Large intestine (tissue), 3 donors: ENCODE results near the gene DEK. TPM values are rescaled to one million over a fixed set of nuclear protein-coding genes. Genes with fewer than 3 reads are reported as not detected.

ENCODE experiments used
- DNase-seq, 2 donors: peaks; one replicate each; pipeline versions ENCODE4 v3.0.0 to v3.0.0-alpha.2; 2013
- H3K27ac ChIP-seq: one replicate; pipeline ENCODE4 v1.5.1; 2013; ENCODE audit warnings: low read length
- H3K27me3 ChIP-seq: 2 replicates; pipeline ENCODE4 v1.6.1; 2013; ENCODE audit warnings: low read length; ENCODE audit not compliant: control insufficient read depth, insufficient read depth
- H3K36me3 ChIP-seq: 2 replicates; pipeline ENCODE4 v1.6.1; 2013; ENCODE audit warnings: low read length; ENCODE audit not compliant: control insufficient read depth, insufficient read depth
- H3K4me1 ChIP-seq: one replicate; pipeline ENCODE4 v1.6.1; 2013; ENCODE audit warnings: low read length; ENCODE audit not compliant: control insufficient read depth, insufficient read depth
- H3K4me3 ChIP-seq: one replicate; pipeline ENCODE4 v1.5.1; 2013; ENCODE audit warnings: low read length
- H3K9me3 ChIP-seq: one replicate; pipeline ENCODE4 v1.6.1; 2013; ENCODE audit warnings: mild to moderate bottlenecking, low read depth, low read length, moderate library complexity; ENCODE audit not compliant: control insufficient read depth
- WGBS: methylation state at CpG from one replicate; pipeline ENCODE4 v1.1.5; 2013; ENCODE audit warnings: low lambda C conversion rate; ENCODE audit not compliant: insufficient coverage; 5-methylcytosine and 5-hydroxymethylcytosine counted together
- polyA plus RNA-seq: library from polyadenylated mRNA; unstranded; fragments of 120-200 nt; gene quantifications from one replicate; pipeline ENCODE4 v1.2.1, GENCODE V29; 2013

The DEK gene
- polyA plus RNA-seq, 1 donor: 108 TPM

DNA sequence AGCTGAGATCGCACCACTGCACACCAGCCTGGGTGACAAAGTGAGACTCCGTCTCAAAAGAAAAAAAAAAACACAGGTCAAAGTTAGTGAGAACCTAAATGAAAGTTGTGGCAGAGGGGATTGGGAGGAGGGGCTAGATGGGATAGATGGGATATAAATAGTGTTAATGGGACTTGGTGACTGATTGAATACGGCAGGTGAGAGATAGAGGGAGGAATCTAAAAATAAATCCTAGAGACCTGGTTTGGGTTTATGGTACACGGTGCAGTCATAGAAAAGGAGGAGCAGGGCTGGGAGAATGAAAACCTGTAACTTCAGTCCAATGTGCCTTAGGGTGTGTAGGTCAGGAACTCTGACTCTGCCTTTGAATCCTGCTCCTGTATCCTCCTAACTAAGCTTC, 25.0 kb upstream of the DEK start:
- Histone ChIP-seq H3K36me3 (no peaks in the 10 kb centered on the region), H3K9me3 (no peaks in the 10 kb centered on the region), H3K4me1 (peaks cover 3% of the 10 kb centered on the region), H3K27ac (no peak overlapping the region), H3K4me3 (no peak overlapping the region), H3K27me3 (no peaks in the 10 kb centered on the region)
- 50% methylated on average over 2 of the region's 4 CpGs for WGBS
- DNase-seq: no peak

DNA sequence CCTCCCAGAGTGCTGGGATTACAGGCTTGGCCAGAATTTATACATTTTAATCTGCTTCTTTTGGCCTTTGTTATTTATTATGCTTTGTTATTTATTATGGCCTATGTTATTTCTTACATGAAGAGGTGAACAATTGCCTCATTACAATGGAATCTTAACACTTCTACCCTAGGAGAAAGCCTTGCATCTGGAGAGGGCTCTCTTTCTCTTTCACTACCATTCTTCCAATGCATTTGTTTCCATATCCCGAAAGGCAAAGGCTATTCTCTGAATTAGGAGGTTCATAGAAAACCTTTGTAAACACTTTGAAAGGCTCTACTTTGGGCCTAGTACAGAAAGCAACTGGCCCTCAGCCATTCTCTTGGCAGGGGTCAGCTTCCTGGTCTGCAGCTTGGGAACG, 19.9 kb upstream of the DEK start:
- H3K4me3 ChIP-seq: no peak overlapping the region
- H3K27me3 ChIP-seq: peaks cover 9% of the 10 kb centered on the region
- no peaks in the 10 kb centered on the region for H3K36me3 ChIP-seq
- H3K4me1 ChIP-seq: no peaks in the 10 kb centered on the region
- no CpG with 5 or more reads among the region's 2 CpGs for WGBS
- DNase-seq: no peak
- no peak overlapping the region for H3K27ac ChIP-seq
- H3K9me3 ChIP-seq: no peaks in the 10 kb centered on the region

DNA sequence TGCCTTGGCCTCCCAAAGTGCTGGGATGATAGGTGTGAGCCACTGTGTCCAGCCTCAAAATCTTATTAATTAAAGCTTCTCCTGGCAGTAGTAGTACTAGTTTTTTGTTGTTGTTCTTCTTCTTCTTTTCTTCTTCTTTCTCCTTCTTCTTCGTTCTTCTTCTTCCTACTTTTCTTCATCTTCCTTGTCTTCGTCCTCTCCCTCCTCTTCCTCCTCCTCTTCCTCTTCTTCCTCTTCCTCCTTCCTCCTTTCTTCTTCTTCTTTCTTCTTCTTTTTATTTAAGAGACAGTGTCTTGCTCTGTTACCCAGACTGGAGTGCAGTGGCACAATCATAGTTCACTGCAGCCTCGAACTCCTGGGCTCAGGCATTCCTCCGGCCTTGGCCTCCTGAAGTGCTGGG, 17.2 kb upstream of the DEK start:
- no peaks in the 10 kb centered on the region for H3K9me3 ChIP-seq
- H3K27me3 ChIP-seq: peaks cover 32% of the 10 kb centered on the region
- WGBS: 95% methylated on average over 1 of the region's 4 CpGs
- H3K27ac ChIP-seq: no peak overlapping the region
- no peaks in the 10 kb centered on the region for H3K4me1 ChIP-seq
- H3K36me3 ChIP-seq: no peaks in the 10 kb centered on the region
- DNase-seq: no peak
- H3K4me3 ChIP-seq: no peak overlapping the region

- Histone ChIP-seq H3K27me3 (peaks cover 46% of the 10 kb centered on the region), H3K27ac (no peak overlapping the region), H3K4me1 (no peaks in the 10 kb centered on the region), H3K36me3 (no peaks in the 10 kb centered on the region), H3K9me3 (no peaks in the 10 kb centered on the region), H3K4me3 (no peak overlapping the region)
- WGBS: 50% methylated on average over 1 of the region's 6 CpGs
- no peak for DNase-seq
Measured at GRCh38 chr6:18280084-18280483, 15.8 kb upstream of the DEK start.

GRCh38 chr6:18279422-18279821, 15.1 kb upstream of the DEK start:
- H3K27me3 ChIP-seq: peaks cover 46% of the 10 kb centered on the region
- H3K36me3 ChIP-seq: no peaks in the 10 kb centered on the region
- no peaks in the 10 kb centered on the region for H3K9me3 ChIP-seq
- H3K4me3 ChIP-seq: no peak overlapping the region
- DNase-seq: no peak
- H3K27ac ChIP-seq: no peak overlapping the region
- 95% methylated on average over 3 of the region's 3 CpGs for WGBS
- no peaks in the 10 kb centered on the region for H3K4me1 ChIP-seq

DNA sequence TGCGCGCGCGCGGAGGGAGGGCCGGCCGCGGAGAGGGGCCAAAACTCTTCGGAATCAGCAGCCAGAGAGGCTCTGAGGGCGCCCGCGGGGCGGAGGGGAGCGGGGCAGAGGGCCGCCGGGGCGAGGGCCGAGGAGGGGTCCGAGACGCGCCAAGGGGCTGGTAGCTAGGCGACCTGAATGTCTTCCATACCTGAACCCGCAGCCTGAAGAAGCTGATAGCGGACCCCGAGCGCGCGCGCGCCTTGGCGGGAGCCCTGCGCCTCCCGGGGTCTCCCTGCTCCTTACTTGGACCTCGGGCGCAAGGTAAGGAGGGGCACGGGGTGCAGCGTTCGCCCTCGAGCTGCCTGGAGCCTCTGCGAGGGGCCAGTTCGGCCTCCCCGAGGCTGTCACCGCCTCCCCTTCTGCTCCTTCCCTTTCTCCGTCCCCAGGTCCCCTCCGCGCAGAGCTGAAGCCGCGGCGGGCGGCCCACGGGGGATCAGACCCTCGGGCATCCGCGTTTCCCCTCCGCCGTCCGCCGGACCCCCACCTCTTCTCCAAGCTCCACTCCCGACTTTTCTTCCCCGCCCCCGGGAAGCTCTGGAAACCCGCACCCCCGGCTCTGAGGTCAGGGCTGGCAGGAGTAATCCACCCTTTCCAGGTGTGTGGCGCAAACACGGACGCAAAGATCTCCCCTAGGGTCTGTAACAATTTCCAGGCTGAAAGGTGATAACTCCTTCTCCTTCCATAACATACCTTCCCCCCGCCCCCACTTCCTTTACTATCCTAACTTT, 13.1 kb upstream of the DEK start:
- peaks cover 7% of the 10 kb centered on the region for H3K4me1 ChIP-seq
- WGBS: 0% methylated on average over 3 of the region's 67 CpGs
- H3K9me3 ChIP-seq: no peaks in the 10 kb centered on the region
- H3K27ac ChIP-seq: no peak overlapping the region
- no peaks in the 10 kb centered on the region for H3K36me3 ChIP-seq
- H3K27me3 ChIP-seq: peaks cover 46% of the 10 kb centered on the region
- DNase-seq: peak in 1 of 2 donors; percentile 43
- H3K4me3 ChIP-seq: peak overlapping the region; percentile 27

- Histone ChIP-seq H3K4me1 (peaks cover 9% of the 10 kb centered on the region), H3K27ac (no peak overlapping the region), H3K9me3 (no peaks in the 10 kb centered on the region), H3K27me3 (peaks cover 46% of the 10 kb centered on the region), H3K36me3 (no peaks in the 10 kb centered on the region), H3K4me3 (peak overlapping the region; percentile 27)
- no peak for DNase-seq
- WGBS: 65% methylated on average over 2 of the region's 12 CpGs
Measured at GRCh38 chr6:18276610-18277236, 12.4 kb upstream of the DEK start.

DNA sequence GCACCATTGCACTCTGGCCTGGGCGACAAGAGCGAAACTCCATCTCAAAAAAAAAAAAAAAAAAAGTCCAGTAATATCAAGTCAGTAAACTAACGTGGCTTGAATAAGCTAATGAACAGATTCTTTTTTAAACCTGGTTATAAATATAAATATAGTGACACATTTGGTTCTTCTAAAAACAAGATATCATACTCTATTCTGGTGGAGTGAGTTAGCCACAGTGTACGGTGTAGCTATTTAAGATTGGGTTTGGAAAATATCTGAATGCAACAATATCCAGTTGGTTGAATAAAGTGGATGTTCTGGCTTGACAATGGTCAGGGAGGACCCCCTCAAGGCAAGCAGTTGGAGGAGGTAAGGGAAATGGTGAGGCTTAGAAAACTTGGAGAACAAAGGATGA, 5.9 kb upstream of the DEK start:
- Histone ChIP-seq H3K27ac (no peak overlapping the region), H3K36me3 (no peaks in the 10 kb centered on the region), H3K27me3 (peaks cover 1% of the 10 kb centered on the region), H3K4me1 (peaks cover 9% of the 10 kb centered on the region), H3K4me3 (no peak overlapping the region), H3K9me3 (peaks cover 5% of the 10 kb centered on the region)
- no CpG with 5 or more reads among the region's 4 CpGs for WGBS
- no peak for DNase-seq

DNA sequence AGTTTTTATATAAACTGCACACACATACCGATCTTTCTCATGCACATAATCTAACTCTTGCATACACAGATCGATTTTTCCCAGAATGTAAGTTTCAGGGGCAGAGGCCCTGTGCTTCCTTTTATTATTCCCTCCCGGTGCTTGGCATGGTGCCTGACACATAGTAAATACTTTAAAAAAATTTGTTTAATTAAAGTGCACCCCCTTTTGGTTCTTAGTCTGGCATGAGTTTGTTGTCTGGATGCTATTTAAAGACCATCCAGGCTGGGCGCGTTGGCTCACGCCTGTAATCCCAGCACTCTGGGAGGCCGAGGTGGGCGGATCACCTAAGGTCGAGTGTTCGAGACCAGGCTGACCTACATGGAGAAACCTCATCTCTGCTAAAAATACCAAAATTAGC, 5.4 kb upstream of the DEK start:
- H3K4me3 ChIP-seq: no peak overlapping the region
- H3K36me3 ChIP-seq: no peaks in the 10 kb centered on the region
- H3K27ac ChIP-seq: no peak overlapping the region
- WGBS: no CpG with 5 or more reads among the region's 10 CpGs
- no peaks in the 10 kb centered on the region for H3K27me3 ChIP-seq
- no peak for DNase-seq
- peaks cover 5% of the 10 kb centered on the region for H3K9me3 ChIP-seq
- H3K4me1 ChIP-seq: peaks cover 13% of the 10 kb centered on the region

GRCh38 chr6:18269253-18269652, 4.9 kb upstream of the DEK start:
- no CpG with 5 or more reads among the region's 3 CpGs for WGBS
- Histone ChIP-seq H3K9me3 (peaks cover 5% of the 10 kb centered on the region), H3K27ac (no peak overlapping the region), H3K27me3 (no peaks in the 10 kb centered on the region), H3K36me3 (no peaks in the 10 kb centered on the region), H3K4me1 (peaks cover 13% of the 10 kb centered on the region), H3K4me3 (no peak overlapping the region)
- DNase-seq: peak in 1 of 2 donors; percentile 20

DNA sequence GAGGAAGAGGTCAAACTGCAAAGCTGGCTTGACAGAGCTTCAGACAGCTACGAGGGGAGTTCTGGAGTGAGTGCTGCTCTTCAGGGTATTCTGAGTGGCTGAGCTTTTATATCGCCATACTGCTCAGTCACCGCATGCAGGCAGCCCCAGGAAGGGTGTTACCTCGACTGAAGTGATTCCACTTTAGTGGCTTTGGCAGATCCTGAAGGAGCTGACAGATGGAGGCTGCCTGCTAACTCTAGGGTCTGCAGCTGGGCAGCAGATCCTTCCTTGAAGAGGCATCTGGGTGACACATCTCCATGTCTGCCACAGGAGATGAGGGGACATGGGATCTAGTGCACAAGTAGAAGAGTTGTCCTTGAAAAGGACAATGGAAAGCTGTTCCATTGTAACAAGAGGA, 3.7 kb upstream of the DEK start:
- no peaks in the 10 kb centered on the region for H3K27me3 ChIP-seq
- peaks cover 5% of the 10 kb centered on the region for H3K9me3 ChIP-seq
- no peaks in the 10 kb centered on the region for H3K36me3 ChIP-seq
- no CpG with 5 or more reads among the region's 4 CpGs for WGBS
- H3K4me1 ChIP-seq: peaks cover 13% of the 10 kb centered on the region
- no peak overlapping the region for H3K27ac ChIP-seq
- no peak for DNase-seq
- no peak overlapping the region for H3K4me3 ChIP-seq
